CD14-positive monocyte (primary cell): ENCODE measurements around the gene OR8A1. TPM values are rescaled to one million over a fixed set of nuclear protein-coding genes. Genes with fewer than 3 reads are reported as not detected.

Source experiments
- DNase-seq, 3 donors: peaks; one replicate each; pipeline ENCODE4 v3.0.0-alpha.2; 2011 to 2022
- H2AFZ ChIP-seq: 2 replicates; pipeline ENCODE4 v1.6.0; 2012; ENCODE audit warnings: mild to moderate bottlenecking, low read depth, low read length, inconsistent platforms; ENCODE audit not compliant: insufficient read depth, poor library complexity, severe bottlenecking
- H3K27ac ChIP-seq, 2 donors: 1 replicate in 1 of 2; 2 replicates in 1 of 2; pipeline ENCODE4 v1.5.1; 2012 to 2013; ENCODE audit warnings: low read length in 2 of 2, control low read depth in 1 of 2, inconsistent platforms in 1 of 2, low read depth in 1 of 2, mild to moderate bottlenecking in 1 of 2
- H3K27me3 ChIP-seq, 2 donors: one replicate each; pipeline versions ENCODE4 v1.6.0 to v1.6.1; 2011 to 2013; ENCODE audit warnings: low read length in 2 of 2; ENCODE audit not compliant: control insufficient read depth in 2 of 2, insufficient read depth in 2 of 2
- H3K36me3 ChIP-seq, 2 donors: replicated peaks in 1 of 2; 1 replicate in 1 of 2; 2 replicates in 1 of 2; pipeline versions ENCODE4 v1.5.1 to v1.6.1; 2012 to 2013; ENCODE audit warnings: low read length in 2 of 2, control low read depth in 1 of 2, inconsistent platforms in 1 of 2, mild to moderate bottlenecking in 1 of 2; ENCODE audit not compliant: insufficient read depth in 2 of 2, control insufficient read depth in 1 of 2
- H3K4me1 ChIP-seq, 2 donors: 1 replicate in 1 of 2; 2 replicates in 1 of 2; pipeline versions ENCODE4 v1.5.1 to v1.6.1; 2012 to 2013; ENCODE audit warnings: low read length in 2 of 2, control low read depth in 1 of 2, inconsistent platforms in 1 of 2, mild to moderate bottlenecking in 1 of 2, moderate library complexity in 1 of 2; ENCODE audit not compliant: insufficient read depth in 2 of 2, control insufficient read depth in 1 of 2
- H3K4me2 ChIP-seq: replicated peaks from 2 replicates; pipeline ENCODE3; 2012; ENCODE audit warnings: low read length, moderate library complexity, mild to moderate bottlenecking; ENCODE audit not compliant: poor library complexity, severe bottlenecking; ENCODE audit errors: extremely low read depth
- H3K4me3 ChIP-seq, 3 experiments: fragments of 200-600 bp in 1 of 3; sonication (generic) in 1 of 3; replicated peaks in 1 of 3; 1 replicate in 2 of 3; 2 replicates in 1 of 3; pipeline ENCODE4 v1.5.1; 2011 to 2013; ENCODE audit warnings: low read length in 3 of 3, mild to moderate bottlenecking in 3 of 3, control low read depth in 2 of 3, low read depth in 2 of 3, inconsistent platforms in 1 of 3, moderate library complexity in 1 of 3
- H3K79me2 ChIP-seq: 2 replicates; pipeline ENCODE4 v1.6.0; 2012; ENCODE audit warnings: mild to moderate bottlenecking, control low read depth, inconsistent platforms, low read length, moderate library complexity; ENCODE audit not compliant: insufficient read depth
- H3K9ac ChIP-seq: 2 replicates; pipeline ENCODE4 v1.6.0; 2017; ENCODE audit warnings: low read length, mild to moderate bottlenecking; ENCODE audit not compliant: insufficient read depth, poor library complexity, severe bottlenecking
- H3K9me3 ChIP-seq, 2 donors: replicated peaks in 1 of 2; 1 replicate in 1 of 2; 2 replicates in 1 of 2; pipeline versions ENCODE4 v1.5.1 to v1.6.1; 2012 to 2013; ENCODE audit warnings: low read length in 2 of 2, control low read depth in 1 of 2; ENCODE audit not compliant: control insufficient read depth in 1 of 2, insufficient read depth in 1 of 2
- H4K20me1 ChIP-seq: 2 replicates; pipeline ENCODE4 v1.6.0; 2012; ENCODE audit warnings: mild to moderate bottlenecking, low read length, control low read depth, moderate library complexity; ENCODE audit not compliant: insufficient read depth
- H3K27ac Mint-ChIP-seq, 7 donors: one replicate each; pipeline ENCODE4 v1.8.0; 2020; ENCODE audit warnings: mild to moderate bottlenecking in 7 of 7, mixed read lengths in 7 of 7, moderate library complexity in 6 of 7, inconsistent platforms in 2 of 7
- H3K27me3 Mint-ChIP-seq, 3 donors: one replicate each; pipeline ENCODE4 v1.8.0; 2021 to 2022; ENCODE audit warnings: low read depth in 3 of 3, mild to moderate bottlenecking in 3 of 3, mixed read lengths in 3 of 3, moderate library complexity in 3 of 3, inconsistent platforms in 1 of 3
- H3K36me3 Mint-ChIP-seq, 2 donors: one replicate each; pipeline ENCODE4 v1.8.0; 2020; ENCODE audit warnings: mixed read lengths in 2 of 2, inconsistent platforms in 1 of 2, mild to moderate bottlenecking in 1 of 2
- H3K4me1 Mint-ChIP-seq: one replicate; pipeline ENCODE4 v1.8.0; 2020; ENCODE audit warnings: mild to moderate bottlenecking, mixed read lengths
- H3K4me3 Mint-ChIP-seq, 2 donors: one replicate each; pipeline ENCODE4 v1.8.0; 2020; ENCODE audit warnings: mild to moderate bottlenecking in 2 of 2, mixed read lengths in 2 of 2, moderate library complexity in 1 of 2
- H3K9me3 Mint-ChIP-seq, 7 donors: one replicate each; pipeline ENCODE4 v1.8.0; 2020 to 2022; ENCODE audit warnings: mixed read lengths in 7 of 7, mild to moderate bottlenecking in 6 of 7, moderate library complexity in 6 of 7, inconsistent platforms in 2 of 7
- WGBS: methylation state at CpG from one replicate; pipeline ENCODE4 v1.1.5; 2013; ENCODE audit warnings: missing lambda C conversion rate; ENCODE audit not compliant: insufficient coverage; 5-methylcytosine and 5-hydroxymethylcytosine counted together
- intact Hi-C, 2 donors: fragments of 100-400 bp; cut with micrococcal nuclease; formaldehyde crosslinking; loops; one replicate each; pipeline versions ENCODE4 v1.15.0 to v1.15.1; 2023
- polyA plus RNA-seq, 3 donors: library from polyadenylated mRNA; depleted of rRNA in 1 of 3; unstranded in 2 of 3; stranded (reverse) in 1 of 3; fragments of 300-500 nt in 2 of 3; fragments of >200 nt in 1 of 3; fragmentation: Illumina TruSeq in 2 of 3; gene quantifications; 1 replicate in 2 of 3; 2 replicates in 1 of 3; pipeline ENCODE4 v1.2.3, GENCODE V29; 2012 to 2021
- TF ChIP-seq, protein P1 (sequence below): fragments of 200-600 bp; IDR thresholded peaks from one replicate; pipeline ENCODE4 v1.8.0; 2022; ENCODE audit warnings: antibody characterized with exemption, mild to moderate bottlenecking

OR8A1 gene
- polyA plus RNA-seq, 3 donors, result not detected

DNA sequence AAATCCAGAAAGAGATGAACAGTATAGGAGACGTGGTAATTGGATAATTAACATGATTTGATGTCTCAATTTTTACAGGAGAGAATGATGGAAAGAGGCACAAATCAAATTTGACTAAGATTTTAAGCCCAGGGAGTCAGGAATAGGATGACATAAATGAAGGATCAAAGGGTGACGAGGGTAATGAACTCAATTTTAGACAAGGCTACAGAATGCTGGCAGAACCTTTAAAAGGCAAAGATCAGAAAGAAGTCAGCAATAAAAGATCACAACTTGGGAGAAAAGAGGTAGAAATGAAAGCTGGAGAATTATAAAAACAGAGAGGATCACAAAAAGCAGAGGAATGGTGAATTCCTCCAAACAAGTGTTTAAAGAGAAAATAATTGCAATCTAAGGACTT is 13.0 kb upstream of the OR8A1 start:
- H4K20me1 ChIP-seq, result no peaks in the 10 kb centered on the region
- TF ChIP-seq, protein P1, sequence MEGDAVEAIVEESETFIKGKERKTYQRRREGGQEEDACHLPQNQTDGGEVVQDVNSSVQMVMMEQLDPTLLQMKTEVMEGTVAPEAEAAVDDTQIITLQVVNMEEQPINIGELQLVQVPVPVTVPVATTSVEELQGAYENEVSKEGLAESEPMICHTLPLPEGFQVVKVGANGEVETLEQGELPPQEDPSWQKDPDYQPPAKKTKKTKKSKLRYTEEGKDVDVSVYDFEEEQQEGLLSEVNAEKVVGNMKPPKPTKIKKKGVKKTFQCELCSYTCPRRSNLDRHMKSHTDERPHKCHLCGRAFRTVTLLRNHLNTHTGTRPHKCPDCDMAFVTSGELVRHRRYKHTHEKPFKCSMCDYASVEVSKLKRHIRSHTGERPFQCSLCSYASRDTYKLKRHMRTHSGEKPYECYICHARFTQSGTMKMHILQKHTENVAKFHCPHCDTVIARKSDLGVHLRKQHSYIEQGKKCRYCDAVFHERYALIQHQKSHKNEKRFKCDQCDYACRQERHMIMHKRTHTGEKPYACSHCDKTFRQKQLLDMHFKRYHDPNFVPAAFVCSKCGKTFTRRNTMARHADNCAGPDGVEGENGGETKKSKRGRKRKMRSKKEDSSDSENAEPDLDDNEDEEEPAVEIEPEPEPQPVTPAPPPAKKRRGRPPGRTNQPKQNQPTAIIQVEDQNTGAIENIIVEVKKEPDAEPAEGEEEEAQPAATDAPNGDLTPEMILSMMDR, result no peak
- H3K9me3 ChIP-seq, result no peaks in the 10 kb centered on the region

DNA sequence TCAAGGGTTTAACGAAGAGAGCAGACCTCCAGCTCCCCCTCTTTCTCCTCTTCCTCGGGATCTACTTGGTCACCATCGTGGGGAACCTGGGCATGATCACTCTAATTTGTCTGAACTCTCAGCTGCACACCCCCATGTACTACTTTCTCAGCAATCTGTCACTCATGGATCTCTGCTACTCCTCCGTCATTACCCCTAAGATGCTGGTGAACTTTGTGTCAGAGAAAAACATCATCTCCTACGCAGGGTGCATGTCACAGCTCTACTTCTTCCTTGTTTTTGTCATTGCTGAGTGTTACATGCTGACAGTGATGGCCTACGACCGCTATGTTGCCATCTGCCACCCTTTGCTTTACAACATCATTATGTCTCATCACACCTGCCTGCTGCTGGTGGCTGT is 363 bp downstream of the OR8A1 start:
- intact Hi-C loops, result no loop called here
- Histone ChIP-seq H3K4me1 (no peaks in the 10 kb centered on the region), H3K27ac (no peak overlapping the region), H3K4me2 (no peak overlapping the region), H2AFZ (no peak overlapping the region), H3K9ac (no peak overlapping the region), H3K79me2 (no peaks in the 10 kb centered on the region), H3K4me3 (no peak overlapping the region), H3K27me3 (no peaks in the 10 kb centered on the region), H4K20me1 (no peaks in the 10 kb centered on the region), H3K36me3 (no peaks in the 10 kb centered on the region), H3K9me3 (no peaks in the 10 kb centered on the region)
- no peak overlapping the region for H3K4me3 Mint-ChIP-seq
- no peaks in the 10 kb centered on the region for H3K4me1 Mint-ChIP-seq
- peaks cover 0 to 3% (median 0%) of the 10 kb centered on the region in 7 donors for H3K9me3 Mint-ChIP-seq
- peaks cover 0 to 7% (median 2%) of the 10 kb centered on the region in 3 donors for H3K27me3 Mint-ChIP-seq
- peak overlapping the region in 2 of 7 donors; percentile 5 to 63 for H3K27ac Mint-ChIP-seq
- no peaks in the 10 kb centered on the region for H3K36me3 Mint-ChIP-seq
- TF ChIP-seq, protein P1, result no peak
- WGBS, result 94% methylated on average over 3 of the region's 7 CpGs
- DNase-seq, result no peak

More for the DNA sequence above, 13.0 kb upstream of the OR8A1 start:
- H3K79me2 ChIP-seq, result no peaks in the 10 kb centered on the region
- no peak overlapping the region for H3K27ac Mint-ChIP-seq
- no peaks in the 10 kb centered on the region for H3K27me3 ChIP-seq
- H3K4me1 Mint-ChIP-seq, result no peaks in the 10 kb centered on the region
- H3K9me3 Mint-ChIP-seq, result peaks cover 0 to 5% (median 2%) of the 10 kb centered on the region in 7 donors
- H3K4me2 ChIP-seq, result no peak overlapping the region
- H3K27me3 Mint-ChIP-seq, result peaks cover 2 to 7% (median 4%) of the 10 kb centered on the region in 3 donors
- H3K4me1 ChIP-seq, result no peaks in the 10 kb centered on the region
- no peak overlapping the region for H3K9ac ChIP-seq
- no peaks in the 10 kb centered on the region for H3K36me3 Mint-ChIP-seq
- intact Hi-C loops, result no loop called here
- H3K4me3 ChIP-seq, result no peak overlapping the region
- H3K4me3 Mint-ChIP-seq, result no peak overlapping the region
- DNase-seq, result no peak
- no peak overlapping the region for H3K27ac ChIP-seq
- H2AFZ ChIP-seq, result no peak overlapping the region
- WGBS, result 95% methylated on average over 2 of the region's 2 CpGs
- no peaks in the 10 kb centered on the region for H3K36me3 ChIP-seq
